Measurements from ENCODE around the gene TFF3.

GRCh38 chr21:42308161-42308913, 6.9 kb downstream of the TFF3 start:
- TF ChIP-seq CTCF (IDR thresholded peaks at IDR 0.05) (no peak), POLR2A (IDR thresholded peaks at IDR 0.05) (no peak)

Data from suprapubic skin (tissue), 3 donors.